HEK293T (cell line): ENCODE results near the gene CASP12.

Experiments used
- ARNT ChIP-seq: fragments of 450-650 bp; IDR thresholded peaks from 2 replicates; pipeline ENCODE4 v1.6.1; 2017; ENCODE audit warnings: mild to moderate bottlenecking
- BHLHE40 ChIP-seq: fragments of 450-650 bp; IDR thresholded peaks from 2 replicates; pipeline ENCODE4 v1.6.1; 2016; ENCODE audit warnings: mild to moderate bottlenecking, moderate library complexity, borderline replicate concordance
- ELF4 ChIP-seq: fragments of 450-650 bp; IDR thresholded peaks from 2 replicates; pipeline ENCODE4 v1.6.1; 2017; ENCODE audit warnings: antibody characterized with exemption
- FOXA1 ChIP-seq: fragments of 450-650 bp; IDR thresholded peaks from 2 replicates; pipeline ENCODE4 v1.6.1; 2016; ENCODE audit warnings: mild to moderate bottlenecking
- FOXM1 ChIP-seq: fragments of 450-650 bp; IDR thresholded peaks from 2 replicates; pipeline ENCODE4 v1.6.1; 2017; ENCODE audit warnings: mild to moderate bottlenecking, borderline replicate concordance
- HDGF ChIP-seq: fragments of 450-650 bp; IDR thresholded peaks from 2 replicates; pipeline ENCODE4 v1.6.1; 2017; ENCODE audit warnings: antibody characterized with exemption, borderline replicate concordance
- LEF1 ChIP-seq: fragments of 450-650 bp; IDR thresholded peaks from 2 replicates; pipeline ENCODE4 v1.6.1; 2017; ENCODE audit warnings: mild to moderate bottlenecking, borderline replicate concordance
- NFRKB ChIP-seq: fragments of 450-650 bp; IDR thresholded peaks from 2 replicates; pipeline ENCODE4 v1.6.1; 2016; ENCODE audit warnings: mild to moderate bottlenecking, moderate library complexity
- PKNOX1 ChIP-seq: fragments of 450-650 bp; IDR thresholded peaks from 2 replicates; pipeline ENCODE4 v1.6.1; 2016
- SP1 ChIP-seq: fragments of 450-650 bp; IDR thresholded peaks from 2 replicates; pipeline ENCODE4 v1.6.1; 2017
- TARDBP ChIP-seq: fragments of 450-650 bp; IDR thresholded peaks from 2 replicates; pipeline ENCODE4 v1.6.1; 2016
- ZNF384 ChIP-seq: fragments of 450-650 bp; IDR thresholded peaks from 2 replicates; pipeline ENCODE4 v1.6.1; 2016

GRCh38 chr11:104928811-104929210 lies 30.6 kb upstream of the CASP12 start:
- no peak for TF ChIP-seq ELF4
- no peak for TF ChIP-seq SP1
- TF ChIP-seq TARDBP, result no peak
- TF ChIP-seq ARNT, result no peak
- TF ChIP-seq BHLHE40, result no peak
- no peak for TF ChIP-seq FOXM1
- TF ChIP-seq PKNOX1, result no peak
- no peak for TF ChIP-seq FOXA1
- no peak for TF ChIP-seq NFRKB
- no peak for TF ChIP-seq LEF1
- TF ChIP-seq HDGF, result no peak
- no peak for TF ChIP-seq ZNF384
